ENCODE data around the gene ASF1A. TPM values are rescaled to one million over a fixed set of nuclear protein-coding genes. Genes with fewer than 3 reads are reported as not detected.

The ASF1A gene
- total and polyA plus RNA-seq, 3 donors from 2014 or later: 11.1 to 16.6 (median 13.0) TPM

- Histone ChIP-seq H3K27me3 (no peaks in the 10 kb centered on the region), H3K4me3 (no peak overlapping the region), H3K27ac (no peak overlapping the region), H3K9me3 (no peaks in the 10 kb centered on the region), H3K36me3 (ENCODE audit: low read depth, missing control alignments) (no peaks in the 10 kb centered on the region), H3K4me1 (peaks cover 9% of the 10 kb centered on the region)
- DNase-seq: no peak
- WGBS, 2 donors: 69 to 83% methylated on average over 5 of the region's 5 CpGs
- intact Hi-C loops (cut with DNase I; ENCODE audit: low total_unique reads): no loop called here
- TF ChIP-seq POLR2A (IDR thresholded peaks at IDR 0.05): no peak
- no peak for TF ChIP-seq CTCF (IDR thresholded peaks at IDR 0.05)
Observed at GRCh38 chr6:118890997-118891790, 2.8 kb upstream of the ASF1A start.

- 28 to 31% methylated on average over 6 of the region's 6 CpGs for WGBS, 2 donors
Observed at GRCh38 chr6:118892355-118892991, 1.5 kb upstream of the ASF1A start.

GRCh38 chr6:118893064-118893806 lies 717 bp upstream of the ASF1A start:
- H3K4me1 ChIP-seq: peaks cover 9% of the 10 kb centered on the region
- H3K27ac ChIP-seq: peak overlapping the region; percentile 78 to 98
- H3K9me3 ChIP-seq: no peaks in the 10 kb centered on the region
- H3K4me3 ChIP-seq: peak overlapping the region; percentile 85 to 93
- H3K36me3 ChIP-seq (ENCODE audit: low read depth, missing control alignments): no peaks in the 10 kb centered on the region
- H3K27me3 ChIP-seq: no peaks in the 10 kb centered on the region
- WGBS, 2 donors: 1% methylated on average over 18 of the region's 18 CpGs
- TF ChIP-seq POLR2A (IDR thresholded peaks at IDR 0.05) (no peak), CTCF (IDR thresholded peaks at IDR 0.05) (no peak)
- intact Hi-C loops (cut with DNase I; ENCODE audit: low total_unique reads): no loop called here
- peak; percentile 30 for DNase-seq

More at GRCh38 chr6:118892355-118892991, 1.5 kb upstream of the ASF1A start:
- peak overlapping the region; percentile 85 to 93 for H3K4me3 ChIP-seq
- no peak for DNase-seq
- H3K27me3 ChIP-seq: no peaks in the 10 kb centered on the region
- peak overlapping the region; percentile 78 to 98 for H3K27ac ChIP-seq
- TF ChIP-seq CTCF (IDR thresholded peaks at IDR 0.05) (no peak), POLR2A (IDR thresholded peaks at IDR 0.05) (no peak)
- H3K9me3 ChIP-seq: no peaks in the 10 kb centered on the region
- intact Hi-C loops (cut with DNase I; ENCODE audit: low total_unique reads): no loop called here
- peaks cover 9% of the 10 kb centered on the region for H3K4me1 ChIP-seq
- no peaks in the 10 kb centered on the region for H3K36me3 ChIP-seq (ENCODE audit: low read depth, missing control alignments)

- intact Hi-C loops (cut with DNase I; ENCODE audit: low total_unique reads): no loop called here
- no peak for TF ChIP-seq CTCF (IDR thresholded peaks at IDR 0.05)
- no peak for TF ChIP-seq POLR2A (IDR thresholded peaks at IDR 0.05)
Observed at GRCh38 chr6:118894425-118895260, 691 bp downstream of the ASF1A start.

More at GRCh38 chr6:118894425-118895260, 691 bp downstream of the ASF1A start:
- Histone ChIP-seq H3K4me1 (peaks cover 9% of the 10 kb centered on the region), H3K4me3 (peak overlapping the region; percentile 85 to 93), H3K9me3 (no peaks in the 10 kb centered on the region), H3K36me3 (ENCODE audit: low read depth, missing control alignments) (no peaks in the 10 kb centered on the region), H3K27ac (peak overlapping the region; percentile 93 to 98), H3K27me3 (no peaks in the 10 kb centered on the region)
- peak; percentile 69 for DNase-seq
- WGBS, 2 donors: 1% methylated on average over 61 of the region's 102 CpGs; no CpG with 5 or more reads in 1 of the 2 donors

Measured in testis (tissue), 3 donors.